ENCODE data around the gene ITGB5. TPM values are rescaled to one million over a fixed set of nuclear protein-coding genes. Genes with fewer than 3 reads are reported as not detected.

The ITGB5 gene
- total RNA-seq, 1 donor from 2014 or later: not detected

GRCh38 chr3:124745756-124746155 is 141.4 kb downstream of the ITGB5 start:
- H3K4me3 Mint-ChIP-seq: no peak overlapping the region
- POLR2A ChIA-PET: no interaction called here
- CTCF ChIA-PET: no interaction called here
- intact Hi-C loops (cut with micrococcal nuclease): no loop called here
- no peak for TF ChIP-seq CTCF (IDR thresholded peaks at IDR 0.05)
- DNase-seq (no peak), ATAC-seq (ENCODE audit: low read depth) (no peak)
- no peak overlapping the region for H3K27ac Mint-ChIP-seq
- no peaks in the 10 kb centered on the region for H3K9me3 Mint-ChIP-seq
- H3K36me3 Mint-ChIP-seq (ENCODE audit: low read depth): peaks cover 57% of the 10 kb centered on the region
- H3K4me1 Mint-ChIP-seq: peaks cover 3% of the 10 kb centered on the region
- H3K27me3 Mint-ChIP-seq: no peaks in the 10 kb centered on the region

GRCh38 chr3:124741027-124741426 is 146.1 kb downstream of the ITGB5 start:
- intact Hi-C loops (cut with micrococcal nuclease): no loop called here
- no peak for TF ChIP-seq CTCF (IDR thresholded peaks at IDR 0.05)
- Mint-ChIP-seq H3K4me3 (no peak overlapping the region), H3K36me3 (ENCODE audit: low read depth) (peaks cover 82% of the 10 kb centered on the region), H3K9me3 (no peaks in the 10 kb centered on the region), H3K27me3 (no peaks in the 10 kb centered on the region), H3K27ac (no peak overlapping the region), H3K4me1 (peaks cover 6% of the 10 kb centered on the region)
- ATAC-seq (ENCODE audit: low read depth) (no peak), DNase-seq (no peak)
- CTCF ChIA-PET: no interaction called here
- POLR2A ChIA-PET: no interaction called here

- intact Hi-C loops (cut with micrococcal nuclease): loop anchor here (5.0 to 10.0 kb wide), 4 partner anchors 643 to 1743 kb away; partner anchors contain the start of genes OSBPL11, ZNF148 and ZXDC
- no peaks in the 10 kb centered on the region for H3K9me3 Mint-ChIP-seq
- H3K27ac Mint-ChIP-seq: no peak overlapping the region
- peaks cover 29% of the 10 kb centered on the region for H3K4me1 Mint-ChIP-seq
- DNase-seq: no peak
- peaks cover 28% of the 10 kb centered on the region for H3K36me3 Mint-ChIP-seq (ENCODE audit: low read depth)
- CTCF ChIA-PET: interaction anchor here (2.0 kb wide), 1 partner anchor 29 kb away, joined by 8 read pairs; no protein-coding TSS in a partner anchor
- POLR2A ChIA-PET: no interaction called here
- TF ChIP-seq CTCF (IDR thresholded peaks at IDR 0.05): no peak
- ATAC-seq (ENCODE audit: low read depth): no peak
- H3K4me3 Mint-ChIP-seq: peak overlapping the region; percentile 11
- peaks cover 6% of the 10 kb centered on the region for H3K27me3 Mint-ChIP-seq
Observed at GRCh38 chr3:124731760-124732159, 155.4 kb downstream of the ITGB5 start.

GRCh38 chr3:124730941-124731297 is 156.2 kb downstream of the ITGB5 start:
- ATAC-seq (ENCODE audit: low read depth) (no peak), DNase-seq (no peak)
- CTCF ChIA-PET: interaction anchor here (2.0 kb wide), 1 partner anchor 30 kb away, joined by 8 read pairs; no protein-coding TSS in a partner anchor
- Mint-ChIP-seq H3K27me3 (peaks cover 7% of the 10 kb centered on the region), H3K4me3 (peak overlapping the region; percentile 100), H3K27ac (peak overlapping the region; percentile 96), H3K4me1 (peaks cover 29% of the 10 kb centered on the region), H3K9me3 (no peaks in the 10 kb centered on the region), H3K36me3 (ENCODE audit: low read depth) (peaks cover 23% of the 10 kb centered on the region)
- TF ChIP-seq CTCF (IDR thresholded peaks at IDR 0.05): no peak
- intact Hi-C loops (cut with micrococcal nuclease): loop anchor here (5.0 to 10.0 kb wide), 4 partner anchors 644 to 1744 kb away; partner anchors contain the start of genes OSBPL11, ZNF148 and ZXDC
- POLR2A ChIA-PET: no interaction called here

- intact Hi-C loops (cut with micrococcal nuclease): loop anchor here (5.0 to 10.0 kb wide), 4 partner anchors 644 to 1744 kb away; partner anchors contain the start of genes OSBPL11, ZNF148 and ZXDC
- peak; percentile 88 for DNase-seq
- peaks cover 12% of the 10 kb centered on the region for H3K27me3 Mint-ChIP-seq
- ChIA-PET CTCF (interaction anchor here (2.0 kb wide), 1 partner anchor 31 kb away, joined by 8 read pairs; no protein-coding TSS in a partner anchor), POLR2A (interaction anchor here (0.7 kb wide), 1 partner anchor 865 kb away, joined by 10 read pairs; the partner anchor contains the start of gene OSBPL11)
- H3K4me1 Mint-ChIP-seq: peaks cover 29% of the 10 kb centered on the region
- H3K4me3 Mint-ChIP-seq: peak within 1 kb of the TSS; percentile 100
- peak within 1 kb of the TSS; percentile 96 for H3K27ac Mint-ChIP-seq
- no peak for TF ChIP-seq CTCF (IDR thresholded peaks at IDR 0.05)
- H3K36me3 Mint-ChIP-seq (ENCODE audit: low read depth): peaks cover 20% of the 10 kb centered on the region
- ATAC-seq (ENCODE audit: low read depth): peak; percentile 98
- H3K9me3 Mint-ChIP-seq: no peaks in the 10 kb centered on the region
Observed at GRCh38 chr3:124730129-124730940, 156.8 kb downstream of the ITGB5 start, which contains the start of gene UMPS. Gene UMPS, plus strand, starts transcription at chr3:124730452. Its CDS starts 20 bp downstream, at chr3:124730472.
